Immature natural killer cell (primary cell): Measurements from ENCODE around the gene PRAMEF12. TPM values are rescaled to one million over a fixed set of nuclear protein-coding genes. Genes with fewer than 3 reads are reported as not detected.
"Not testable (repeated sequence)": the region's sequence is repeated elsewhere in the genome, so short reads cannot be mapped to it uniquely, and the experiment has no call there.

Source experiments
- DNase-seq, 3 donors: peaks; one replicate each; pipeline ENCODE4 v3.0.0; 2022; ENCODE audit warnings: mixed read lengths in 1 of 3
- H3K27ac Mint-ChIP-seq, 6 donors: one replicate each; pipeline ENCODE4 v1.8.0; 2020; ENCODE audit warnings: mixed read lengths in 6 of 6, mild to moderate bottlenecking in 5 of 6, inconsistent platforms in 4 of 6, moderate library complexity in 3 of 6
- H3K27me3 Mint-ChIP-seq, 3 donors: one replicate each; pipeline ENCODE4 v1.8.0; 2020 to 2021; ENCODE audit warnings: low read depth in 3 of 3, mild to moderate bottlenecking in 3 of 3, mixed read lengths in 3 of 3, moderate library complexity in 3 of 3, inconsistent platforms in 1 of 3
- H3K36me3 Mint-ChIP-seq, 3 donors: one replicate each; pipeline ENCODE4 v1.8.0; 2020; ENCODE audit warnings: mixed read lengths in 3 of 3, inconsistent platforms in 2 of 3, mild to moderate bottlenecking in 2 of 3
- H3K4me1 Mint-ChIP-seq, 2 donors: one replicate each; pipeline ENCODE4 v1.8.0; 2020; ENCODE audit warnings: inconsistent platforms in 2 of 2, mild to moderate bottlenecking in 2 of 2, mixed read lengths in 2 of 2, moderate library complexity in 1 of 2
- H3K4me3 Mint-ChIP-seq, 5 donors: one replicate each; pipeline ENCODE4 v1.8.0; 2020; ENCODE audit warnings: mild to moderate bottlenecking in 5 of 5, mixed read lengths in 5 of 5, inconsistent platforms in 3 of 5, moderate library complexity in 3 of 5
- H3K9me3 Mint-ChIP-seq, 6 donors: one replicate each; pipeline ENCODE4 v1.8.0; 2020; ENCODE audit warnings: mild to moderate bottlenecking in 6 of 6, mixed read lengths in 6 of 6, inconsistent platforms in 4 of 6, moderate library complexity in 3 of 6
- polyA plus RNA-seq, 3 donors: library from polyadenylated mRNA; unstranded; fragments of 300-500 nt; fragmentation: Illumina TruSeq; gene quantifications; one replicate each; pipeline ENCODE4 v1.2.3, GENCODE V29; 2021

Gene PRAMEF12
- polyA plus RNA-seq, 3 donors from 2014 or later, result not detected

DNA sequence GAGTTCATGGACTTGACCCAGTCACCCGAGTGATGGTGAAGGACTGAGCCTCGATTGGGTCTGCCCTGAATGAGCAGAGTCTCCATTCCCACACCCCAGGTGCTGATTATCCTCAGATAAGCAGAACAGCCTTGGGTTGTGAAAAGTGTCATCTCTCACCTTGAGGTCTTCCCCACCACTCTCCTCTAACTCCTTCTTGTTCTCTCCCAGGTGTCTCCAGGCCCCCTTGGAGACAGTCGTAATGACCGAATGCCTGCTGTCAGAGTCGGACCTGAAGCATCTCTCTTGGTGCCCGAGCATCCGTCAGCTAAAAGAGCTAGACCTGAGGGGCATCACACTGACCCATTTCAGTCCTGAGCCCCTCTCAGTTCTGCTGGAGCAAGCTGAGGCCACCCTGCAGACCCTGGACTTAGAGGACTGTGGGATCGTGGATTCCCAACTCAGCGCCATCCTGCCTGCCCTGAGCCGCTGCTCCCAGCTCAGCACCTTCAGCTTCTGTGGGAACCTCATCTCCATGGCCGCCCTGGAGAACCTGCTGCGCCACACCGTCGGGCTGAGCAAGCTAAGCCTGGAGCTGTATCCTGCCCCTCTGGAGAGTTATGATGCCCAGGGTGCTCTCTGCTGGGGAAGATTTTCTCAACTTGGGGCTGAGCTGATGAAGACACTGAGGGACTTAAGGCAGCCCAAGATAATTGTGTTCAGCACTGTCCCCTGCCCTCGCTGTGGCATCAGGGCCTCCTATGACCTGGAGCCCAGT lies 3.4 kb downstream of the PRAMEF12 start:
- Mint-ChIP-seq H3K4me3 (no peak overlapping the region), H3K27ac (no peak overlapping the region), H3K36me3 (no peaks in the 10 kb centered on the region), H3K27me3 (peaks cover 0 to 4% (median 2%) of the 10 kb centered on the region in 3 donors), H3K4me1 (no peaks in the 10 kb centered on the region), H3K9me3 (no peaks in the 10 kb centered on the region)
- DNase-seq, result no peak

DNA sequence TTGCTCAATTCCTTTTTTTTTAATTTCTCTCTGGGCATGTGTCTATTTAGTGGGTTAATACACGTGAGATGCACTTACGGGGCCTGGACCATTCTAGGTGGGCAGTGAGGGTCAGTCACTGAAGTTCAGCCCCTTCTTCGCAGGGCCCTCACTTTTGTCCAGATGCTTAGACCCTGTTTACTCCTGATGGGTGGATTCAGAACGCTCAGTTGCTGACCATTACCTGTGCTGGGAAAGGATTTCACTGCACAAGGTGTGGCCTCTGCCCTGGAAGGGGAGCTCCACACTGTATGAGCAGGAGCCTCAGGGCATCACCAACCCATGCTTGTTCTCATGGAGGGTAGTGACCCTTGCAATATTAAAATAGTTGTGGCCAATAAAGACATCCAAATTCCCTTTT lies 4.5 kb downstream of the PRAMEF12 start:
- H3K9me3 Mint-ChIP-seq, result peaks cover 0 to under 1% (median under 1%) of the 10 kb centered on the region in 6 donors
- no peak overlapping the region for H3K4me3 Mint-ChIP-seq
- H3K27ac Mint-ChIP-seq, result no peak overlapping the region
- peaks cover 0 to 4% (median 2%) of the 10 kb centered on the region in 3 donors for H3K27me3 Mint-ChIP-seq
- H3K36me3 Mint-ChIP-seq, result no peaks in the 10 kb centered on the region
- DNase-seq, result no peak
- no peaks in the 10 kb centered on the region for H3K4me1 Mint-ChIP-seq

- H3K4me3 Mint-ChIP-seq, result no peak overlapping the region
- peaks cover 0 to 5% (median 0%) of the 10 kb centered on the region in 3 donors for H3K36me3 Mint-ChIP-seq
- no peaks in the 10 kb centered on the region for H3K4me1 Mint-ChIP-seq
- H3K27ac Mint-ChIP-seq, result no peak overlapping the region
- peaks cover 2 to 9% (median 6%) of the 10 kb centered on the region in 6 donors for H3K9me3 Mint-ChIP-seq
- peaks cover 0 to 4% (median 2%) of the 10 kb centered on the region in 3 donors for H3K27me3 Mint-ChIP-seq
- DNase-seq, result no peak
Measured at GRCh38 chr1:12778907-12779306, 5.4 kb downstream of the PRAMEF12 start.

DNA sequence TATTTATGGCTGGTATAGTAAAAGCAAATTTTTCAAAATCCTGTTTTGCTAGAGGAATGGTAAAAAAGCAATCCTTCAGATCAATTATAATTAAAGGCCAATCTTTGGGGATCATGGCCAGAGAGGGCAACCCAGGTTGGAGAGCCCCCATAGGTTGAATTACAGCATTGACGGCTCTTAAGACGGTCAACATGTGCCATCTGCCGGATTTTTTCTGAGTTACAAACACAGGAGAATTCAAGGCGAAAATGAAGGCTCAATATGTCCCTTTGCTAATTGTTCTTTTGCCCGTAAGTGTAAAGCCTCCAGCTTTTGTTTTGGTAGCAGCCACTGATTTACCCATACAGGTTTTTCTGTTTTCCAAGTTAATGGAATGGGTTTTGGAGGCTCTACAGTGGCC lies 8.0 kb downstream of the PRAMEF12 start:
- not testable (repeated sequence) for H3K4me1 Mint-ChIP-seq
- H3K9me3 Mint-ChIP-seq, result peaks cover 10 to 29% (median 23%) of the 10 kb centered on the region in 6 donors

DNA sequence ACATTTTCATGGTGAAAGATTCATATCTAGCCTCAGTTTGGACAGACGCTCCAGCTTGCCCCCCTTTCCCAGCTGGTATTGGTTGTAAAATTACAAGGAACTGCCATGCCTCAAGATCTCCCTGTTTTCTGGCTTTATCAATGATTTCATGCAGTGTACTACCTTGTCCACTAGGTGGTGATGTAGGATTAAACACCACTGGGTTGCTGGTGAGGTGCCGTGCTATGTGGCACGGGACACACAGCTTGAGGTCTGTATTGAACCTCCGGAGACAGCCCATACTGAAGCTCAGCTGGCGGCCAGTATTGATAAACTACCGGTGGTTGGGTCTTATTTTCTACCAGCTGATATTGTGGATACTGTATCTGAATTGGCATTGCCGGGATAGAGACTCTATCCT lies 10.2 kb downstream of the PRAMEF12 start:
- not testable (repeated sequence) for H3K4me3 Mint-ChIP-seq, H3K4me1 Mint-ChIP-seq, H3K27me3 Mint-ChIP-seq, H3K27ac Mint-ChIP-seq, DNase-seq
- peaks cover 10 to 30% (median 24%) of the 10 kb centered on the region in 6 donors for H3K9me3 Mint-ChIP-seq
- H3K36me3 Mint-ChIP-seq, result peaks cover 0 to 11% (median 0%) of the 10 kb centered on the region in 3 donors

More for the DNA sequence above, 8.0 kb downstream of the PRAMEF12 start:
- not testable (repeated sequence) for H3K4me3 Mint-ChIP-seq, DNase-seq, H3K27ac Mint-ChIP-seq, H3K27me3 Mint-ChIP-seq
- peaks cover 0 to 11% (median 0%) of the 10 kb centered on the region in 3 donors for H3K36me3 Mint-ChIP-seq

GRCh38 chr1:12784729-12785128 lies 11.2 kb downstream of the PRAMEF12 start:
- DNase-seq, H3K27ac Mint-ChIP-seq, H3K4me3 Mint-ChIP-seq, H3K4me1 Mint-ChIP-seq, H3K27me3 Mint-ChIP-seq: not testable (repeated sequence)
- Mint-ChIP-seq H3K9me3 (peaks cover 10 to 30% (median 24%) of the 10 kb centered on the region in 6 donors), H3K36me3 (peaks cover 0 to 11% (median 0%) of the 10 kb centered on the region in 3 donors)

DNA sequence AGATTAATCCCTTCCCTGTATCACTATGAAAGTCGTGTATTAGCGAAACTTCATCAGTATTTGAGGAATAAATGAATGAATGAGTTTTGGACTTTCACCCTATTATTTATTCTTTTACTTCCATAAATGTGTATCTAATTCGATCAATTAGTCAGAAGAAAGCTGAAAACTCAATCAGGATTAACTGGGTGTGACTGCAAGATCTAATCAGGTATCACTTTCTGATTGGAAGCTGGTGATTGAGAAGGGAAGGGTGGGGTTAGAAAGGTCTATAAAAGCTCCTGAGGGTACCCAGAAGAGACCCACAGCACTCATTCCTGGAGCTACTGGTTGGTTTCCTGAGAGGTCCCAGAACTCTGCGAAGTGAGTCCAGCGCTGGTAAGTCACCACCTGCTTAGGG lies 17.6 kb downstream of the PRAMEF12 start, which contains the start of gene PRAMEF1:
PRAMEF1 (plus strand) TSS at position 301 of the 400 bp plus-strand sequence. CDS start 1,831 bp downstream, outside the sequence.
- H3K4me1 Mint-ChIP-seq, H3K27ac Mint-ChIP-seq, H3K9me3 Mint-ChIP-seq, H3K36me3 Mint-ChIP-seq, DNase-seq, H3K27me3 Mint-ChIP-seq, H3K4me3 Mint-ChIP-seq: not testable (repeated sequence)

DNA sequence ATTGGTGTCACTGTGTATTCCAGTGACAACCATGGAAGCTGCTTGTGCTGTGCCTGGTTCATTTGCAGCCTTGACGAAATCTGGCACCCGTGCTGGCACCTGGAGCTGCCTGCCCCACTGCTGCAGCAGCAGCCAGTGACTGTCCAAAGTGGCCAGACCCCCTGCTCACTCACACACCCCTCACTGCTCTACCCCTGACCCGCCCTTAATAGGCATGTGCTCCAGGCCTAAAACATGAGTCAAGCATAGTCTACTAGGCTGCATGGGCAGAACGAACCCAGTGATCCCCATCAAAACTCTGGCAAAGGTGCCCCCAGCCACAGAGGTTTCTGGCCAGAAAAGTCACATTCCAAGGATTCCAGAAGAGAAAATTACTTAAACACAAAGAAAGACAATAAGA lies 25.4 kb downstream of the PRAMEF12 start:
- Mint-ChIP-seq H3K9me3 (peaks cover 0 to 2% (median 0%) of the 10 kb centered on the region in 6 donors), H3K36me3 (no peaks in the 10 kb centered on the region), H3K27me3 (peaks cover 2 to 4% (median 3%) of the 10 kb centered on the region in 3 donors), H3K27ac (no peak overlapping the region), H3K4me3 (no peak overlapping the region), H3K4me1 (no peaks in the 10 kb centered on the region)
- no peak for DNase-seq

GRCh38 chr1:12799730-12800129 lies 26.2 kb downstream of the PRAMEF12 start:
- Mint-ChIP-seq H3K27ac (no peak overlapping the region), H3K27me3 (peaks cover 0 to 5% (median 4%) of the 10 kb centered on the region in 3 donors), H3K4me1 (no peaks in the 10 kb centered on the region), H3K9me3 (peaks cover 0 to 2% (median 0%) of the 10 kb centered on the region in 6 donors), H3K4me3 (no peak overlapping the region), H3K36me3 (no peaks in the 10 kb centered on the region)
- no peak for DNase-seq

DNA sequence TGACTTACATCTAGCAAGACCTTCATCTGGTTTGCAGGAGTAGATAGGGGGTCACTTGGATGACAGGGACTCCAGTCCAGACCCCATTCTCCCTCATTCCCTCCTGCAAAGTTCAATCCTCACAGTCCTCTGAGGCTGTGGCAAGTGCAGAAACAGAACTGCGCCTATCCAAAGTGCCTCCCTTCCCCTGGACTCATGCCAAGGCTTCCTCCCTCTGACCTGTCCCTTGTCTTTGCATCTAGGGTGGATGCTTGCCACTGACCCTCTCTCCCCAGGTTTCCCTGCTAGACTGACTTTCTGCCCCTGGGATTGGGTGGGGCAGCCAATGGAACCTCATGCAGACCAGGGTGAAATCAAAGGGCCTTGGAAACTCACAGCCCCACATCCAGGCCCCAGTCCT lies 36.4 kb downstream of the PRAMEF12 start:
- no peak for DNase-seq
- no peaks in the 10 kb centered on the region for H3K4me1 Mint-ChIP-seq
- H3K27ac Mint-ChIP-seq, result no peak overlapping the region
- H3K4me3 Mint-ChIP-seq, result no peak overlapping the region
- H3K9me3 Mint-ChIP-seq, result peaks cover 0 to 9% (median 4%) of the 10 kb centered on the region in 6 donors
- H3K36me3 Mint-ChIP-seq, result no peaks in the 10 kb centered on the region
- H3K27me3 Mint-ChIP-seq, result peaks cover 0 to 13% (median 10%) of the 10 kb centered on the region in 3 donors

DNA sequence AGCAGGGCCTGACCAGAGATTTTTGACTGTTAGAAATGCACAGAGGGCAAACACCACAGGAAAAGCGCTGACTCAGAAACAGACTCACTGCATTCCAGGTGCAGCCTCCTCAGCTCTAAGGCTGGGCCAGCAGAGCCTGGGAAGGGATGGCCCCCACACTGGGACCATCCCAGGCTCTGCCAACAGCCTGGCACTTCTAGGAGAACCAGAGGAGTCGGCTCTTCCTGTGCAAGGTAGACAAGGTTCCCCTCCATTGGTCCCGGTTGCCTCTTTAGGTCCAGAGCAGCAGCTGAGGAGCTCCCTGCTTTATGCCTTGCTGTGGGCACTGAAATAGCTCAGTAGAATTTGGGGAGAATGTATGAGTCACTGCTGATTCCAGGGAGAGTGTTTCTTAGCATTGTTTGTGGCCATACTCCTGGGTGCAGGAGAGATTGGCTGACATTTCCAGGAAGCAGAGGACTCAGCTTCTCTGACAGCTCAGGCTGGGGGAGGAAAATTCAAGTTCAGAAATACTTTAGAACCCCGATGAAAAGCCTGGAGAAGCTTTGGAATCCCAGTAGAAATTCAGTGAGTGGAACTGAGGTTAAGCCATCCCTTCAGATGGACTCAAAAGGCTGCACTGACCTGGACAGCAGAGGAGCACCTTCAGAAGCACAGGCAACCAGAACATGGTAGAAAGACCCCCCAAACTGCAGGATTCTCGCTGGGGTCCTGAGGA lies 37.3 kb downstream of the PRAMEF12 start:
- Mint-ChIP-seq H3K9me3 (peaks cover 0 to 3% (median under 1%) of the 10 kb centered on the region in 6 donors), H3K27me3 (peaks cover 1 to 16% (median 12%) of the 10 kb centered on the region in 3 donors), H3K36me3 (no peaks in the 10 kb centered on the region), H3K4me3 (no peak overlapping the region), H3K4me1 (no peaks in the 10 kb centered on the region), H3K27ac (no peak overlapping the region)
- DNase-seq, result no peak

- Mint-ChIP-seq H3K4me3 (no peak overlapping the region), H3K4me1 (no peaks in the 10 kb centered on the region), H3K27ac (no peak overlapping the region), H3K9me3 (peaks cover 0 to 3% (median 0%) of the 10 kb centered on the region in 6 donors), H3K27me3 (peaks cover 1 to 18% (median 12%) of the 10 kb centered on the region in 3 donors), H3K36me3 (no peaks in the 10 kb centered on the region)
- no peak for DNase-seq
Measured at GRCh38 chr1:12811409-12811784, 37.9 kb downstream of the PRAMEF12 start.

- H3K4me1 Mint-ChIP-seq, H3K27me3 Mint-ChIP-seq, H3K9me3 Mint-ChIP-seq, DNase-seq, H3K36me3 Mint-ChIP-seq, H3K4me3 Mint-ChIP-seq, H3K27ac Mint-ChIP-seq: not testable (repeated sequence)
Measured at GRCh38 chr1:12819061-12819460, 45.5 kb downstream of the PRAMEF12 start.
